Midbrain (tissue), 1 donor: ENCODE results near the gene DHRS4.
"Not testable (repeated sequence)": the region's sequence is repeated elsewhere in the genome, so short reads cannot be mapped to it uniquely, and the experiment has no call there.

ENCODE experiments used
- DNase-seq: peaks from one replicate; lab custom pipeline; 2025; lab: John Stamatoyannopoulos, UW

DHRS4 gene

DNA sequence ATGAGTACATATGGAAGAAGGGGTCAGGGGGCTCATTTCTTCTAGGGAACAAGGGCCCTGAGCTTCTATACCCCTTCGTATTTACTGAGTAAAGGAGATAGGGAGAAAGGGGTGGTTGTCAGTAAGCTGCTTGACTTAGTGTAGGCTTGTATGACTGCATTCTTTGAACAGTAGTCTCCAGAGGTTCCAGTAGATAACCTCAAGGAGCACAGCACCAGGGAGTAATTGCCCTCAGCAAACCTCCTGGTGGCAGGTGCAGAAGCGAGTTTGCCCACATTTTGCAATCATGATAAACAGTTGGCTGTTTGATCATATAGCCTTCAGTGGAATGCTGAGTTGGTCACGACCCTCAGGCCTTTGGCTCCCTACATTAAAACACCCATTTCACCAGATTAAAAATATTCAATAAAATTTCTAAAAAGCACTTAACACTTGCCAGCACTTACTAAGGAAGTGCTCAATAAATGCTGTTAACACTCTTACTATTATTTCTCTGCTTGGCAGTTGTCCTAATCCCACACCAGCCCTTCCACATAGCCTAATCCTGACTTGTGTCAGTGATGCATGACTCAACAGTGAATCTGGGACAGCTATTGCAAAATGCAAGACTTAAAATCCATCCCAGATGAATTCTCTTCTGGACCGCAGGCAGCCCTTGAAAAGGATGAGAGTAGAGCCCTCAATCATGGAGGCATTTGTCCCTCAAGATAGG, 31.5 kb downstream of the DHRS4 start:
- no peak for DNase-seq

GRCh38 chr14:23988223-23988606, 34.6 kb downstream of the DHRS4 start:
- not testable (repeated sequence) for DNase-seq

DNA sequence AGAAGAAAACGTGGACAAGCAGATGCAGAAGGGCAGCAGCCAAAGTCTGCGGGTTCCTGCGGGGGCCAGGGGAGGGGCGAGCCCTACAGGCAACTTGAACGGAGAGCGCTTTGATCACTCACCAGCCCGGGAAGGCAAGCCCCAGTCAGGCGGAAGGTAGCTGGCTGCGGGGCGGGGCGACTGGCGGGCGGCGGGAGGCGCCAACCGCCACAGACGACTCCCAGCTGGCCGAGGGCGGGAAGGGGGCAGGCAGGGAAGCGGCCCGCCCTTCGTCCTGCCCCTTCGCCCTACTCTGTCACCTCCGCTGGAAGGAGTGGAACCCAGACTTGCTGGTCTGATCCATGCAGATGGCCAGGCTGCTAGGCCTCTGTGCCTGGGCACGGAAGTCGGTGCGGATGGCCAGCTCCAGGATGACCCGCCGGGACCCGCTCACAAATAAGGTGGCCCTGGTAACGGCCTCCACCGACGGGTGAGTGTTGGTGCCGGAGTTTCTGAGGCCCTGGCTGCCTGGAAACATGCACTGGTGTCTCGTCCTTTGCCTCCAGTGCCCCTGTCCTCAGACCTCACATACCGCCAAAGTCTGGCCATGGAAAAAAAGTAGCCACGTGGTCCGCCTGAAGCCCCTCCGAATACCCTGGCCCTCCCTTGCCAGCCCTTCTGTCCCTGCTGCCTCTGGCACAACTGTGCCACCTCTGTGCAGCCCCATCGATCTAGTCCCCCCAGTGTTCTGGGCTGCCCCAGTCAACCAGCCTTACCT, 35.2 kb downstream of the DHRS4 start, which contains the start of gene DHRS4L2:
Gene DHRS4L2 (plus strand): TSS at position 323 of the 757 bp plus-strand sequence. CDS start 19 bp downstream, at position 342.
- not testable (repeated sequence) for DNase-seq

DNA sequence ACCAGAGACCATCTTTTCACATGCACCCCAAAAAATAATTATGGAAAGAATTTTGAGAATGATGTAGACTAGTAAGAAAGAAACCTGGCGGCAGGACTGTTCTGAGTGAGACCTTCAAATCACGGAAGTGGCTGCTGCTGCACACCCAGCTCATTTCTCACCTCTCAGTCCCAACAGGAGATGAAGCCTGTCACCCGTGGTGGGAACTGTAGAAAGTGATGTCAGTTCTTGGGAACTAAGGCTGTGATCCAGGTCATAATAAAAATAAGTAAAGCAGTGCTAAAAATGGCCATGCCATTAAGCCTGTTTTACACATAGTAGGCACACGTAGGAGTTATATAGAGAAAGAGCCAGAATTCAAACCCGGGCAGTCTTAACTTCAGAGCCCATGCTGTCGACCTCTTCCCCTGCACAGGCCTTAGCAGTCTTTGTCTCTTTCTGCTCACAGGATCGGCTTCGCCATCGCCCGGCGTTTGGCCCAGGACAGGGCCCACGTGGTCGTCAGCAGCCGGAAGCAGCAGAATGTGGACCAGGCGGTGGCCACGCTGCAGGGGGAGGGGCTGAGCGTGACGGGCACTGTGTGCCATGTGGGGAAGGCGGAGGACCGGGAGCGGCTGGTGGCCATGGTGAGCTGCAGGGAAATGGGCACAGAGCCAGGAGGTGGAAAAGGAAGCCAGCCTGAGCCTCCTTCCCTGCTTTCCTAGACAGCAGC, 36.3 kb downstream of the DHRS4 start:
- peak; percentile 64 for DNase-seq

GRCh38 chr14:23990961-23991360, 37.4 kb downstream of the DHRS4 start:
- DNase-seq = not testable (repeated sequence)

DNA sequence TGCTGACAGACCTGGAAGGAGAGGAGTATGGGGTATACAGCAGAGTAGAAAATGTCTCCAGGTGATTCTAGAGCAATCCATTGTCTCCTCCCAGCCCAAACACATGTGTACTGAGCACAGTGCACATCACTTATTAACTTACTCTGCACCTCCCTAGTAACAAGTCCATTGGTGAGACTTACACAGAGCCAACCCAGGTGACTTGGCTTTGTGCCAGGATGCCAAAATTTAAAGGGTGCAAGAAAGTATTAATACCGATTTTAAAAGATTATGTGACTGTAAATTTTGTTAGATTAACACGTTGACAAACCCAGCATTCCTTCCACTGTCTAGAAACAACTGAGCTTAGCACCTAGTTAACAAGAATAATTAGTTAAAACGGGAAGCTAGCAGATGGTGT, 39.5 kb downstream of the DHRS4 start:
- DNase-seq = not testable (repeated sequence)

DNA sequence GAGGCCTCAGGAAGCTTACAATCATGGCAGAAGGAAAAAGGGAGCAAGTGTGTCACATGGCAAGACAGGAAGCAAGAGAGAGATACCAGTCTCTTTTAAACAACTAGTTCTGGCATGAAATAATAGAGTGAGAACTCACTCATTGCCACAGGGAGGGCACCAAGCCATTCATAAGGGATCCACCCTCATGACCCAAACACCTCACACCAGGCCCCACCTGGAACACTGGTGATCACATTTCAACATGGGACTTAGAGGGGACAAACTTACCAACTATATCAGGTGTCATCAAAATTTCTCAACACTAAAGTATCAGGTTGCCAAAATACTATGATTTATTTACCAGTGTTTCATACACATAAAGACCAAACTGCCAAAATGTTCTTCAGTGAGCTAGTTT, 42.4 kb downstream of the DHRS4 start:
- not testable (repeated sequence) for DNase-seq

- DNase-seq = not testable (repeated sequence)
Observed at GRCh38 chr14:23996825-23997224, 43.3 kb downstream of the DHRS4 start.

- not testable (repeated sequence) for DNase-seq
Observed at GRCh38 chr14:23999640-24000039, 46.1 kb downstream of the DHRS4 start.

DNA sequence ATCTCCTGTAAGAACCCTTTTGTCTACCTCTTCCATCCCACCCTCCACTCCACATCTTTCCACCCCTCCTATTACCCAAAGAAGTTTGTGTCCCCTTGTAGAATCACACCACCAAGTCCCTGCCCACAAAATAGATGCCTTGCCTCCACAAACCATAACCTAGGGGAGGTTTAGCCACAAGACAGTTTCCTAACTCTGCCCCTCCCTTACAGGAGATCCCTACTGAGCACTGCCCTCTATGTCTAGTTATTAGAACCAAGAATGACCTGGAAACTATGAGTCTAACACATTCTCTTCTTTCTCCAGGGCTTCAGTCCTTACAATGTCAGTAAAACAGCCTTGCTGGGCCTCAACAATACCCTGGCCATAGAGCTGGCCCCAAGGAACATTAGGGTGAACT, 47.5 kb downstream of the DHRS4 start:
- not testable (repeated sequence) for DNase-seq

GRCh38 chr14:24001679-24002078, 48.1 kb downstream of the DHRS4 start:
- DNase-seq = not testable (repeated sequence)

- not testable (repeated sequence) for DNase-seq
Observed at GRCh38 chr14:24006471-24006816, 52.9 kb downstream of the DHRS4 start.

- DNase-seq = peak; percentile 48
Observed at GRCh38 chr14:24006817-24007652, 53.5 kb downstream of the DHRS4 start.

DNA sequence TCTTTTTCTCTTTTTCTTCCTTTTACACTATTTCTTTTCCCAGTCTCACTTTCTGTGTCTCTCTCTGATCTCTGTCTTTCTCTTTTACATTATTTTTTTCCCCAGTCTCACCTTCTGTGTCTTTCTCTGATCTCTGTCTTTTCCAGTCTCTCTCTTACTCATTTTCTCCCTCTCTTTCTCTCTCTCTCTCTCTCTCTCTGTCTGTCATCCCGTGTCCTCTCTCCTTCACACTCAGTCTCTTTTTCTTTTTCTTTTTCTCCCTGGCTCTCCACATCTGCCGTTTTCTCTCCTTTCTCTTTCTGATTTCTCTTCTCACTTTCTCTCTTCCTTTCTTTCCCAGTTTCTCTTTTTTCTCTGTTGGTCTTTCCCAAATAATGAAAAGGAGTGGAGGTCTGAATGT, 57.5 kb downstream of the DHRS4 start:
- no peak for DNase-seq

DNA sequence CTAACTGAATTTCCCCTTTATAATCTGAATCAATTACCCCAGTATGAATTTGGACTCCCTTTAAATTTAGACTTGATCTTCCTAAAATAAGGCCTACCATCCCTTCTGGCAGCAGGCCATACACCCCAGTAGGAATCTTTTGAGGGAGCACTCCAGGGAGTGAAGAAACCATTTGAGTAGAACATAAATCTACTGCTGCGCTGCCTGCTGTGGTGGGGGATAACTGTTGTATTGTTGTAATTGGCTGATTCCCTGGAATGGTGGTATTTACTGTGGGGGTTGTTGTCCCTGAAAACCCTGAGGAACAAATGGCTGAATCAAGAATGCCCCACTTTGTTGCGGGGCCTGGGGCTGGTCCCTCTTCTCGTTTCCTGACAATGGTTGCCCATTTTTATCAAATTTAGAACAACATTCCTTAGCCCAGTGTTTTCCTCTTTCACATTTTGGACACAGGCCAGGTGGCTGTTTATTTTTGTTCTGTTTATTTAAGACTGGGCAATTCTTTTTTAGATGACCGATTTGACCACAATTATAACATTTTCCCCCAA, 59.2 kb downstream of the DHRS4 start:
- DNase-seq = not testable (repeated sequence)

- peak; percentile 81 for DNase-seq
Observed at GRCh38 chr14:24013654-24014514, 60.3 kb downstream of the DHRS4 start.

DNA sequence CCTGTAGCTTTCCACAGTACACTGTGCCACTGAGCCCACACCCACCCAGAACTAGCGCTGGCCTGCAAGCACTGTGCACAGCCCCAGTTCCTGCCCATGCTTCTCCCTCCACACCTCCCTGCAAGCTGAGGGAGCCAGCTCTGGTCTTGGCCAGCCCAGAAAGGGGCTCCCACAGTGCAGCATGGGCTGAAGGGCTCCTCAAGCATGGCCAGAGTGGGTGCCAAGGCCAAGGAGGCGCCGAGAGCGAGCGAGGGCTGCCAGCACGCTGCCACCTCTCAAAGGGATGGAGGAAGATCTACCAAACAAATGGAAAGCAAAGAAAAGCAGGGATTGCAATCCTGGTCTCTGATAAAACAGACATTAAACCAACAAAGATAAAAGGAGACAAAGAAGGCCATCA, 62.2 kb downstream of the DHRS4 start:
- not testable (repeated sequence) for DNase-seq
